Hindlimb muscle (tissue), 1 donor: ENCODE results near the gene MOGAT1. TPM values are rescaled to one million over a fixed set of nuclear protein-coding genes. Genes with fewer than 3 reads are reported as not detected.
"Not testable (repeated sequence)": the region's sequence is repeated elsewhere in the genome, so short reads cannot be mapped to it uniquely, and the experiment has no call there.

Experiments used
- DNase-seq: peaks from one replicate; pipeline ENCODE4 v3.0.0-alpha.2; 2013
- polyA plus RNA-seq: library from polyadenylated mRNA; unstranded; fragments of 120-200 nt; gene quantifications from one replicate; pipeline ENCODE4 v1.2.1, GENCODE V29; 2013; ENCODE audit not compliant: insufficient read length

MOGAT1 gene
- polyA plus RNA-seq, 1 donor, result 0.31 TPM

DNA sequence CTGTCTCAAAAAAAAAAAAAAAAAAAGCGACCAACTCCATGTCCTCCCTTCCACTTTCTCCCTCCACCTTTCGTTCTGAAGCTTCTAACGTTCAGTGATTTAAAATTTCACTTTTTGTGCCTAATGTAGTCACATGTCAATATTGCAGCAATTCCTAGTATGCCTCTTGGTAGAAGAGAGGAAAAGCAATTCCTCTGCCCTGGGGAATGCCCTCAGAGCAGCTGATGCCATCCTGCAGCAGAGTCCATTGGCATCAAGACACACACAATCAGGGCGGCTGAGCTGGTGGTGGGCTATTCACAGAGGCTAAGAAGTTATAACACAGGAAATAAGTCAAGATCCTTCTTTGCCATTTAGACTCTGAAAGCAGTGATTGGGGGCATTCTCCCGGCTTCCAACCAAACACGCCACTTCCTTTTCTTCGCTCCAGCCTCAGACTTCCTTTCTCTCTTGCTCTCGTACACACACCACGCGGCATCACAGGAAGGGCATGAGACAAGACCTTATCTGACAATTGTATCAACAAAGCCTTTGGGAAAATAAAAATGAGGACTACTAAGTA is 71.9 kb downstream of the MOGAT1 start:
- DNase-seq, result no peak

DNA sequence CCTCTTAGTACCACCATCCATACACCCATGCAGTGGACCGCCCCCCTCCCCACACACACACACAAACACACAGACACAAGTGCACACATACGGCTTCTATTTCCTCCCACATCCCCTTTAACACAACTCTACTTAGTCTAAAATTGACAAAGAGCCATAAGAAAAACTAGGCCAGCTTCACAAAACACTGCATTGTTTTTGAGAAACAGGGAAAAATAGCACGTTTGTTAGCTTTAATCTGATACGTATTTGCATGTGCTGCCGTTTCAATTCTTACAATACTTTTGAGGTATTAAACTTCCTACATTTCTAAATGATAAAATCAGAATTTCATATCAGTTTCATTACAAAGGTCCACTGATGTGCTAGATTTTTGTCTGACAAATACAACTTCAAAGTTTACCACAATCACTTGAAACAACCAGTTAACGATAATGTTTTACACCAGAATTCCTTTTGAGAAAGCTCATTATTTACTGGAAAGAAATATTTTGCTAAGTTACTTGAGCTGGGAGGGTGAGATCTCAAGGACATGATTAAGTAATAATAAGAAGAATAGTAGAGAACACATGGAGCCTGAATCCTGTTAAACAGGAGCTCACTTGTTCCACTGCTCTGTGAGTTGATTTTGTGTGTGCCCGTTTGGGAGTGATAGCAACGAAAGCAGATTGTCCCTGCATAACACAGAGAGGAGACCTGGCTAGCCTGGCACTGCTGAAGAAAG is 74.5 kb downstream of the MOGAT1 start:
- no peak for DNase-seq

DNA sequence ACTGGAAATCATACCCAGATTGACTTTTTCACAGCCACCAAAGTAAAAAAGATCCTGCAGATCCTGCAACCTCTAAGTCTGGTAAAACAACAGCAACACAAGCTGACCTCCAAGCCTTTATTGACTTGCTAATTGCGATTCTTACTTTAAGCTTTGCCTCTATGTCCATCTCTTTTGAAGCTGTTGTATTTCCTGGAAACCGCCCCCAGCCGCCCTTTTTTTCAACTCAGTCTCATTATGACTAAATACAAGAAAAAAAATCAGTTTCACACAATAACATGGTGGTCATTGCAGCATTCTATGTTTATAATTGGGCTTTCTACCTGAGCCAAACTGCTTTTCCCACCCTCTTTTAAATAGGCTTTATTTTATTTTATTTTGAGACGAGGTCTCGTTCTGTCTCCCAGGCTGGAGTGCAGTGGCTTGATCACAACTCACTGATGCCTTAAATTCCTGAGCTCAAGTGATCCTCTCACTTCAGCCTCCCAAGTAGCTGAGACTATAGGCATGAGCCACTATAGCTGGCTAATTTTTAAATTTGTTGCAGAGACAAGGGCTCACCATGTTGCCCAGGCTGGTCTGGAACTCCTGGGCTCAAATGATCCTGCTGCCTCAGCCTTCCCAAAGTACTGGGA is 76.2 kb downstream of the MOGAT1 start:
- no peak for DNase-seq

DNA sequence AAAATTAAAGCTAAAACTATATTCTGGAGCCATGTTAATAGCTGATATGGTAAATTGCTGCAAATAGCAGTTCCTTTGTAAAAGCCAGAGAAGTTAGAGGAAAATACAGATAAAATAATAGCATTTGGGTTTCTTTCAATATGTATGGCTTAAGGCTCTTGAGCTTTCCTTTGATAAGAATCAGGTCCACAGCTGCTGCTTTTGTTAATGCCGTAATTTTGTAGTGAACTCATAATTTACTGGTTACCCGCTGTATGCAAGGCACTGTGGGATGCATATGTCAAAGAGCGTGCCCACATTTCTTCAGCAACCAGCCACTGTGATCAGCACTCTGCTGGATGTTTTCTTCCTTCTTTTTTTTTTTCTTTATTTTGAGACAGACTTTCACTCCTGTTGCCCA is 79.1 kb downstream of the MOGAT1 start:
- DNase-seq, result no peak

DNA sequence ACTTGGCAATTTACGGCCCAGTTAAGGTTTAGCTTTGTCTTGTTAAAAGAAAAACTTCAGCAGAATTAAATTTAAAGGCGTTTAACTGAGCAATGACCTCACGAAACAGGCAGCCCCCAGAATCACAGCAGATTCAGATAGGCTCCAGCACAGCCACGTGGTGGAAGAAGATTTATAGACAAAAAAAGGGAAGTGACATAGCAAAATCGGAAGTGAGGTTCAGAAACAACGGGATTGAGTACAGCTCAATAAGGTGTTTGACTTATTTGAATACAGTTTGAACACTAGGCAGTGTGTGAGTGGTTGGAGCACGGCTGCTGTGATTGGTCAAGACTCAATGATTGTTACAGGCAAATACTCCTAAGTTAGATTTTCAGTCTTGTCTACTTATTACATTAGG is 79.8 kb downstream of the MOGAT1 start:
- DNase-seq, result no peak

DNA sequence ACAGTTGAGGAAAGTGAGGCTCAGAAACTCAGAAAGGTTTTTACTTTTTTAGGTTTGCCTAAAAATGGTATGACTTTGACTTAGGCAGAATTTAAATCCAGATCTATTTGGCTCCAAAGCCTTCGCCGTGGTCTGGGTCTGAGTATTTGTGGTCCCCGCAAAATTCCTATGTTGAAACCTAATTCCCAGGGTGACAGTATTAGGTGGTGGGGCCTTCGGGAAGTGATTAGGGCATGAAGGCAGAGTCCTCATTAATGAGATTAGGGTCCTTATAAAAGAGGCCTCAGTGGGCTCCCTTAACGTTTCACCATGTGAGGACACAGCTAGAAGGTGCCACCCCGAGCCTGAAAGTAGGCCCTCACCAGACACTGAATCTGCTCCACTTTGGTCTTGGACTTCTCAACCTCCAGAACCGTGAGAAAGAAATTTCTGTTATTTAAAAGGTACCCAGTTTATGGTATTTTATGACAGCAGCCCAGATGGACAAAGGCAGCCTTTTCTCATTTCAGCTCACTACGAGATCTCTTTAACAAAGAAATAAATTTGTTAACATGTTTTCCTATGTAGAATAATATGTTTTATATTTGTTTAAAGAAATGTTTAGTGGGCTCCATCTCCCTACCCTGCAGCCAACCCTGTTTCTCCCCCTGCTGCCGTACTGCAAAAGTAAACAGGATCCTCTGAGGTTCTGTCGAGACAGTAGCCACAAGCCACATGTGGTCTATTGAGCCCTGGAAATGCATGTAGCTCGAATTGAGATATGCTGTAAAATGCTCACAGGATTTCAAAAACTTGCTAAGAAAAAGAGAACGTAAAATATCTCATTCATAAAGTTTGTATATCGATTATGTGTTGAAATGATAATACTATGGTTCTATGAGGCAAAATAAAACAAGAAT is 80.6 kb downstream of the MOGAT1 start:
- no peak for DNase-seq

DNA sequence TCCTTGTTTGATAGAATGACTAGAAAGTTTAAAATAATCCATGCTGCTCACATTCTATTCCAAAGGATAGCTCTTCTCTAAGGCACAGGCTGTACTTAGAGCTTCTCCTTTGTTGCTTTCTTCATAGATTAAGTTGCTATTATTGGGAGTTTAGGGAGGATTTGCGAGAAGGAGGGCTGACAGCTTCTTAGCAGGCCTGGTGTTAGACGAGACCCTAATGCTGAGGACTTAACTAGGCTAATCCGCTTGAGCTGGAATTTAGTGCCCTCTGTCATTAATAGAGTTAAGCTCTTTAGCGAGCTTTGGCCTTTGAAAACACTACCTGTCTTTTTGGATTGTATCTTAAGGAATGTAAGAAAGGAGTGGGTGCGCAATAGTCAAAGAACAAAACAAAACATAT is 81.3 kb downstream of the MOGAT1 start:
- DNase-seq, result no peak

DNA sequence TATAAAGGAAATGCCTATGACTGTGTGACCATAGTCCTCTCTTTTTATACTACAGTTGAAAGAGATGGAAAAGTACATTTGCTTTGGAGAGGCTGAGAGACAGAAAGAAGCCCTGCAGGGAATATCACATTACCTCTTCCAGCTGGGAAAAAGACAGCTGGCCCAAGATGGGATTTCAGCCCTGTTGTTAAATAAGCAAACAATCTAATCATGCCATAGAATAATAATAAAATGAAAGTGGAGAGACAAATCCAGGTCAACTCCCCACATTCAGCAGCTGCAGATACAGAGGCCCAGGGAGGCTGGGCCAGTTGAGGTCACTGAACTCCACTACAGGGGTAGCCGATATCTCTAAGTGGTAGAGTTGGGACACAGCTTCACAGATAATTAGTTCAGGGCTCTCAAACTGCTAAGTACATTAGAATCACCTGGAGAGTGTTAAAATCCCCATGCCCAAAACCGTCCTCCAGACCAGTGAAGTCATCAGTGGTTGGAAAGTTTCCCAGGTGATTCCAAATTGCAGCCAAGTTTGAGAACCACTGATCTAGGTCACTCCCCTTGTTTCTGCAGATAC is 81.9 kb downstream of the MOGAT1 start:
- peak; percentile 86 for DNase-seq

DNA sequence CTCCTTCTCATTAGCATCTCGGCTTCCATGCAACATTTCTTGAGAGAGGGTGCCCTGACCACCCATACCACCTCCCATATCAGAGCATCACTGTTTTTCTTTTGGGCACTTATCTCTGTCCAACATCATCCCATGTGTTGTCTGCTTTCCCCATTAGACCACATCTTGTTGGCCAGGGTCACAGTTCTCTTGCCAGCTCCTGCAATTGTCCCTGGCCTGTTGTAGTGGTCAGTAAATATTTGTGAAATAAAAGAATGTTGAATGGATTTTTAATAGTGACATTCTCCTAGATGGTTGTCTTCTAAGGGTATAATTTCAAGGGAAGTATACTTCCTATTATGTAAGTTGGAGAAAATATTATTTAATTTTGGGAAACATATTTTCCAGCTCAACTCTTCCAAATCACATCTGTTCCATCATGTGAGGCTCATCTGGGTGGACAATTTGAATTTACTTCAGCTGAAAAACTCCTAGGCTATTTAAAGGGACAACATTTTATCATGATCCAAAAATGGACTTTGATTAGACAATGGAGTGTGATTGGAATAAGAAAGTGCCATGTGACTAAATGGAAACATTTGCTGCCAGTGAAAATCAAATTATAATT is 83.0 kb downstream of the MOGAT1 start:
- no peak for DNase-seq

DNA sequence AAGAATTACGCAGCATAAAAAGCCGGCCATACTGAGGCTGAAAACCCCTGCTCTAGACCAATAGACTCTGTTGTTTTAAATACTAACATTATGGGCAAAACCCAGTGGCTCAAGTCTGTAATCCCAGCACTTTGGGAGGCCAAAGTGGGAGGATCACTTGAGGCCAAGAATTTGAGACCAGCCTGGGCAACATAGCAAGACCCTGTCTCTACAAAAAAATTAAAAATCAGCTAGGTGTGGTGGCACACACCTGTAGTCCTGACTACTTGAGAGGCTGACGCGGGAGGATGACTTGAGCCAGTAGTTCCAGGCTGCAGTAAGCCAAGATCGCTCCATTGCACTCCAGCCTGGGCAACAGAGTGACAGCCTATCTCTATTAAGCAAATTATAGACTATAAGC is 84.1 kb downstream of the MOGAT1 start:
- not testable (repeated sequence) for DNase-seq

DNA sequence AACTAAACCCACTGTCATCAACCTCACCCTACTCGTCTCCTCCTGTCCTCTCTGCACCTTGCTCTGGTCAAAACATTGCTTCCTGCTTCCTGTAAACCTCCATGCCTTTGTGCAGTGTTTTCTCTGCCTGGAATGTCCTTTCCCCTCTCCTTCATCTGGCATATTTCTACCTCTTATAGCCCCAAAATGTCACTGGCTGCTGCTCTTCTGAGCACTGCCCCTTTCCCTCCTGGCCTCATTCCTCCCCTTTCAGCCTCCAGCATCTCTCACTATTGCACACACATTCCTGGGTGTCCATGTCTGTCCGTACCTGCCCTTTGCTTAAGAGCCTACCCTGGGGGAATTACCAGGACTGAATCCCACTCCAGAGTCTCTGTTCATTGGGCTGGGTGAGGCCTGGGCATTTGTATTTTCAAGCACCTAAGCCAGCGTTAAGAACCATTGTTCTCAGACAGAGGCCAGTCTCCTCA is 84.9 kb downstream of the MOGAT1 start:
- no peak for DNase-seq

DNA sequence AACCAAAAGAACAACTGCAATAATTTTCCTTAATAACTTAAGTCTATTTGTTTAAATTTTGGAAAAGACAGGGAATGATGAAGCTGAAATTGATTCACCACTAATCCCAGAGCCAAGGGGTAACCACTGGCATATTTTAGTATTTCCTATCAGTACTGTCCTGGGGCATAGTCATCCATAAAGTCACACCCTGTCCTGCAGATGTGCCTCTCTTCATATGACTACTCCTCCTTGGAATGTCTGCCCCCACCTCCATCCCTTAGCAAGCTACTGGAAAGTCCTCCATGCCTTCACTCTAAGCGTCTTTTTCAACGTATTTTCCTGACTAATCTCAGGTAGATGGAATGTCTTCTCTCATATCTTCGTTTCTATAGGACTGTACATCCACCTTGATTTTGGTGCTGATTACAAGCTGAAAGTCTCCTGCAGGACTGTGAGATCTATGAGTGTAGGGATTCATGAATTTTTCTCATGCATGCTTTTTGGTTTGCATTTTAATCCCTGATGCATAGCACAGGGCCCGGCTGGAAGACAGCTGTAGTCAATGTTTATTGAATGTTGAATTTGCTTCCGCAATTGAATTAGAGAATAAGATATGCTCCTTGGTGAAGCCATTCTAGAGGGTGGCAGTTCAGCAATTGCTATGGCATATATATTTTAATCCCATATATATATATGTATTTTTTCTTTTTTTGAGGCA is 85.6 kb downstream of the MOGAT1 start:
- no peak for DNase-seq

Other genes with a start within 250 kb of the MOGAT1 start
- 1.4 TPM for gene SGPP2, start 247.1 kb upstream of the MOGAT1 start, polyA plus RNA-seq
- 23.0 TPM for gene FARSB, start 15.6 kb upstream of the MOGAT1 start, polyA plus RNA-seq
- gene ACSL3, start 189.4 kb downstream of the MOGAT1 start, polyA plus RNA-seq, result 35.8 TPM